Inferior parietal cortex (tissue), 1 donor: ENCODE measurements around the gene COA8.

Experiments used
- DNase-seq: peaks from one replicate; pipeline ENCODE4 v3.0.0-alpha.2; 2016; ENCODE audit errors: extremely low spot score

The COA8 gene

GRCh38 chr14:103548463-103549351 lies 14.1 kb upstream of the COA8 start:
- no peak for DNase-seq

- peak; percentile 72 for DNase-seq
These were observed 13.1 kb upstream of the COA8 start for GRCh38 chr14:103549361-103550311.

GRCh38 chr14:103550451-103551337 lies 12.1 kb upstream of the COA8 start:
- no peak for DNase-seq

DNA sequence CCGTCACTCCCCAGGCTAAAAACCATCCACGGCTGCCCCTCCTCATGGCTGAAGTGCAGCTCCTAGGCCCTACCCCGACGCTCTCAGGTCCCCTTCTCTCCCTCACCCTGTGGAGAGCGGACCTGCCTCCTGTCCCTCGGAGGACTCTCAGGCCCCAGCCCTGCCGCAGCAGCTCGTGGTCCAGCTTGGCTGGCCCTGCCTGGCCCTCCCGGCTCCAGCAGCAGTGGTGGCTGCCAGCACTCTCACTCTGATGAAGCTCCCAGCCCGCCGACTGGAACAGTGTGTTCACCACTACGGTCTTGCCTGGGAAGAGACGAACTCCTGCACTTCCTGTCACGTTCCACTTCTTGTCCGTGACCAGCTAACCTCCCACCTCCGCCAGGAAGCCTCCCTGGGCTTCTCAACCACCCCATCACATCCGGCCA lies 11.4 kb upstream of the COA8 start:
- DNase-seq = no peak

DNA sequence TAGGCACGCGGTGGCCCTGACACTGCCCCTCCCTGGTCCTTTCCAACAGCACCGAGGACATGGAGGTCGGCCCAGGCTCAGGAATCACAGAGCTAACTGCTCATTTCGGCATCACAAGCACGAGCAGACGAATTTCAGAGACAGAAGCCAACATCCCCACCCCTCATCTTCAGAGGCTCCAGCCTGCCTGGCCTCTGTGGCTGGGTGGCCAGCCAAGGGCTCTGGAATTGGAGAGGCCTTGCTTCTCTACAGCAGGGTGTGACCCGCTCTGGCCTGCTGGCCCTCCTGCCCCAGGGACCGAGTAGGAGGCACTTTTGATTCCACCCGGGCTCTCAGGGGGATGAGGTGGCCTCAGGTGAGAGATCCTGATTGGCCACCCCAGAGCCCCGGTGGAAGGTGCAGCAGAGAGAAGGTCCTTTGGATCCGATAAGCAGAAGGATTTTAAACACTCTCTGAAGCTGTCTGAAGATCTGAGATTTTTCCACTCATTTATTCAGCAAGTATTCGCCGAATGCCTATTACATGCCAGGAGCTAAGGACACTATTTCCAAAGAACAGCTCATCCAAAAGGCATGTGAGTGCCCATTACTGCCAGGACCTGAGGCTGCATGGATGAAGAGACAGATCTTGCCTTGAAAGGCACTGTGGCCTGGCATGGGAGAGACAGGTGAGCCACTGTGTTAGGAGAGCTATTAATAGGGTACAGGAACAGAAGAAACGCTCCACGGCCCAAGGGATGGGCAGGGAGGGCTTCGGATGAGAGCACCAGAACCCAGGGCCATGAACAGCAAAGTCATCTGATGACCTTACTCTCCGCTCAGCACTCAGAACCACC lies 10.5 kb upstream of the COA8 start:
- no peak for DNase-seq

DNA sequence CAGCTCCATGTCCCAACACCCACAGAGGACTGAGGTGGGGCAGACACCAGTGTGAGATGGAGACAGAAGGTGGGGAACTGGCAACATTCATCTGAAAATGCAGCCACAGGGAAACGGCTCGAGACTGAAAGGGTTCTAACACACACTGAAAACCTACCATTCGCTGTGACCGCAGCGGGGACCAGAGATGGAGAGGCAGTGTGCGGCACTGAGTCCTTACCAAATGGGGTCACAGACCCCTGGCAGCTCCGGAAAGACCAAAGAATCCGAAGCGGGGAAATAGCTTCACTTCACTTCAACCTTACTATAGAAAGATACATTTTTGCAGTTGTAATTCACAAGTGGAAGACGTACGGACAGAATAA lies 9.9 kb upstream of the COA8 start:
- DNase-seq = no peak

DNA sequence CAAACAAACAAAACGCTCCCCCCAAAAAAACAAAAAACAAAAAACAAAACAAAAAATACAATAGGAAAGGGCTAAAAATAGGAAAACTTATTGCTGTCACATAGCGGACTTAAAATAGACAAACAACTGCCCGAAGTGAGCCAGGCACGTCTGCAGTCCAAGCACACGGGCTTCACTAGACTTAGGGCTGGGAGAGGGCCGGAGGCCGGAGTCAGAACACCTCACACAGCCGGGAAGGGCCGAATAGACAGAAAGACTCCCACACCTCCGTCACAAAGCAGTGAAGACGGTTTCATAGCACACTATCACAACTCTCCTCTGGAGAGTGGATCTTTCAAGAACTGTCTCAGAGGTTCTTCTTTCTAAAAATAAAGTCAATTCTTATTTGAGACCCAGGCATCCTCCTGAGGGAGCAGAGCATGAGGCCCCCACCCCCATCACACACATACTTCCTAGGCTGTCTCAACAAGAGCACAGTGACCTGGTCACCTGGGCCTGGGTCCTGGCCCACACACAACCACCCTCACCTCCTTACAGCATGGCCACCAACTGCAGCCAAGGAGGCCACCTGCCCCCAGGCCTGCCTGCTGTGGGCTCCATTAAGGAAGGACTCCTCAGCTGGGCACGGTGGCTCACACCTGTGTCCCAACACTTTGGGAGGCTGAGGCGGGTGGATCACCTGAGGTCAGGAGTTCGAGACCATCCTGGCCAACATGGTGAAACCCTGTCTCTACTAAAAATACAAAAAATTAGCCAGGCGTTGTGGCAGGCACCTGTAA lies 7.0 kb upstream of the COA8 start:
- DNase-seq = no peak

- DNase-seq = no peak
These were observed 5.6 kb upstream of the COA8 start for GRCh38 chr14:103556946-103557758.

DNA sequence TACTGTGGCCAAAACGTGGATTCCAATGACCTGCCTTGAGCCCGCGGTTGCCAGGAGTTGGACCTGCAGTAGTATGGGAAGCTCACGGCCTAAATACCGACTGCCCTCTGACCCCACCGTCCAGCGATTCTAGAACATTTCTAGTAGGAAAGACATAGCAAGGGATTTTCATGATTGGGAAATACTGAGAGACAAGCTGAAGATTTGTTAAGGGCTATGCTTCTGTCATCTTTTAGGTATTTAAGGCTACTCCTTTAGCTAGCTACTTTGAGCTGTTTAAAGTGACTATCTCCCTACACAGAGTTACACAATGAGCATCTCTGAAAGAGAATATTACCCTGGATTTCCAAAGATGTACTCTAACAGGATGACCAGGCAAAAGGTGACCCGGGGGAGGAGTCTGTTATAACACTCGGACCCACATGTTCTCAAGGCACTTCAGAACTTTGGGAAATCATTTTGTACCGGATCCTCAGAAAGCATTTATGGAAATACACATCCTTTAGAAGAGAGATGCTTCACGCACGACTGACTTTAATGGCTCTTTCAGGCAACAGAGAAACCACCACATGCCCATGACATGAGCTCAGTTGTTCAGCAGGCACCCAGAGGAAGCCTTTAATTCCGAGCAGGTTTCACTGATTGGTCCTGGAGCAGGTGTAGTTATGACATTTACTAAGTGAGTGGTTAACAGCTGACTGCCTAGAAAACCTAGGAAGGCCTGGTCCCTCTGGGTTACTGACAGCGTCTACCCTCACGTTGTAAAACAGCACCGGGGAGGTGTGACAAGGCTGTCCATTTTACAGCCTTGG lies 4.5 kb upstream of the COA8 start:
- DNase-seq = no peak

GRCh38 chr14:103559766-103560165 lies 3.0 kb upstream of the COA8 start:
- no peak for DNase-seq

GRCh38 chr14:103560691-103561090 lies 2.1 kb upstream of the COA8 start:
- no peak for DNase-seq

- DNase-seq = no peak
These were observed 1.2 kb upstream of the COA8 start for GRCh38 chr14:103561381-103562178.

DNA sequence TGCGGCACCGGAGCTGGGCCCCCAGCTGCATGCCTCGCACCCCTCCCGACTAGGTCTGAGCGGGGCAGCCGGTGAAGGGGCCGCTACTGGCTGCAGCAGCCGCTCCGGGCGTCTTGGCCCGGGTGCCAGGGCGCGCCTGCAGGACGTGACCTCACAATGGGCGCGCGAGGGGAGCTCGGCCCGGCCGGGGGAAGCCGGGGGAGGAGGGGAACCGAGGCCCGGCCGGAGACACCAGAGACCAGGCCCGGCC lies 656 bp upstream of the COA8 start:
- no peak for DNase-seq

- no peak for DNase-seq
These were observed 463 bp downstream of the COA8 start for GRCh38 chr14:103563226-103563620.

DNA sequence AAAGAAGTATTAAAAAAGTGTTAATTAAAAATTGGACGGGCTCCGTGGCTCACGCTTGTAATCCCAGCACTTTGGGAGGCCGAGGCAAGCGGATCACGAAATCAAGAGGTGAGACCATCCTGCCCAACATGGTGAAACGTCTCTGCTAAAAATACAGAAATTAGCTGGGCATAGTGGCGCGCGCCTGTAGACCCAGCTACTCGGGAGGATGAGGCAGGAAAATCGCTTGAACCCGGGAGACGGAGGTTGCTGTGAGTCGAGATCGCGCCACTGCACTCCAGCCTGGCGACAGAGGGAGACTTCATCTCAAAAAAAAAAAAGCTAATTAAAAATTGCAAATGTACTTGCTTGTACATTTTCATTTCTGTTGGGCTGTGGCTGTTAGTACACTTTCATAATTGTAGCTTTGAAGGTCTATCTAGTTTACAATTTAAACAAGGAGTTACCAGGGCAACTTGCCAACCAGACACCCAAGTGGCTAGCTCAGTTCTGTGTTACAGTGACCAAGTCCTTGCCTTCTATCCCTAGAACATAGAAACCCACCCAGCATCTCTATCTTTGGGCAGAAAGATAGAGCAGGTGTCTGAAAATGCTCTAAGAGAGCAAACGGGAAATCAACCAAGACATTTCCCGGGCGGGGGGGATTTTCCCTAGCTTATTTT lies 1.2 kb downstream of the COA8 start:
- no peak for DNase-seq

DNA sequence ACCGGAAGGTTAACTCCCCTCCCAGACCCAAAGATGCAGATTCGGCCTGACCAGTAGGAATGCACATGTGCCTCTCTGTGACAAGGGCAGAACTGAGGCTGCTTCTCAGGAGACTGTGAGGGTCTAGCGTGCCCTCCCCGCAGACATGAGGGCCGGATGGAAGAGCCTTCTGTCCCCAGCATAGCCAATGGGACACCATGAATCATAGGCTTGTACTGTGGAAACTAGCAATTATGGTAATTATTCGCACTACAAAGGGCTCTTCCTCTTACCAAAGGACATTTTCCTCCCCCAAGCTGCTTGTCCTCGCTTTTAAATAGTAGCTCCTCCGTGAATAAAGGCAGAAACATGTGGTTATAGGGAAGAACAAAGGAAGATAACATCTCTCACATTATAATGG lies 6.2 kb downstream of the COA8 start:
- DNase-seq = no peak

DNA sequence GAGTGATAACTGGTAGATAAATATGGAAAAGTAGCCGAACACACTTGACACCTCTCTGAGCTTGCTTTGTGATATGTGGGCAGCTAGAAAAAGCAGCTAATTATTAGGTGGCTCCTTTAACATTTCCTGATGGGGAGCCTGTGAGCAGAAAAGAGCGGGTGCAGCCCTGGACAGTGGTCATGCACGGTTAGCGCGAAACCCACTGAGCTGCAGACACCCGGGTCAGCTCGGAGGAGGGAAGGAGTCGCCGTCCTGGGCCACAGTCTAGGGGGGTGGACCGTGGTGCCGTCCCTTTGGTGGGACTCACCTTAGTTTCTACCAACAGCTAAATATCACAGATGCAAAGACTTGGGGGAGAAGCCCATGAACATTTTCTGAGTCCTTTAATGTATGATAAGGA lies 6.6 kb downstream of the COA8 start:
- DNase-seq = no peak
